DMS153 treated with DMSO at 0.1 percent for 48 hours (cell line): ENCODE data around the gene LRRC70.
"Not testable (repeated sequence)": the region's sequence is repeated elsewhere in the genome, so short reads cannot be mapped to it uniquely, and the experiment has no call there.

ENCODE experiments used
- DNase-seq: peaks from one replicate; lab custom pipeline; 2025; ENCODE audit not compliant: unreplicated experiment; lab: John Stamatoyannopoulos, UW

The LRRC70 gene

DNA sequence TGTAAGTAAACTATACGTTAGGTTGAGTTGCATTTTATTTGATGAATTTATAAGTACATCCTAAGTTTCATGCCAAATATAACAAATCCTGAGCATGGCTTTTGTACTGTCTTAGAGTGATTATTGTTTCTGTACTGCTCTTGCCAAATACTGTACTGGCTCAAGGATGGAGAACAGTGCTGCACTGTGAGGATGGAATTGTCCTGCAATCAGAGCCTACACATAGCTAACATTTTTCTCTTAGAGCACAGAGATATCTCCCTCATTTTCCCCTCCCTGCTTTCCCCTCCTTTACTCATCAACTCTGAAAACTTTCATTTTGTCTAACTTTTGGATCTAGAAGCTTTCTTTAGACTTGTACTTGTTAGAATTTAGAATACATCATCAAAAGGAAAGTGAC, 28.3 kb downstream of the LRRC70 start:
- no peak for DNase-seq

DNA sequence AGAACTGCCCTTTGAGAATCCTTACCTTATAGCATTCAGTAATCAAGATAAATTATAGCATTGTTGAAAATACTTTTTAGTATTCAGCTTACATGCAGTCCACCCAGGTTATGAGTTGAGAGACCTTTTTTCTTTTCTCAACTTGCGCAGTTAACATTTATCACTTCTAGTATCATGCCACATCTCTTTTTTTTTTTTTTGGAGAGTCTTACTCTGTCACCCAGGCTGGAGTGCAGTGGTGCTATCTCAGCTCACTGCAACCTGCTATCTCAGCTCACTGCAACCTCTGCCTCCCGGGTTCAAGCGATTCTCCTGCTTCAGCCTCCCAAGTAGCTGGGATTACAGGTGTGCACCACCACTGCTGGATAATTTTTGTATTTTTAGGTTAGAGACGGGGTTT, 29.0 kb downstream of the LRRC70 start:
- DNase-seq, result no peak

DNA sequence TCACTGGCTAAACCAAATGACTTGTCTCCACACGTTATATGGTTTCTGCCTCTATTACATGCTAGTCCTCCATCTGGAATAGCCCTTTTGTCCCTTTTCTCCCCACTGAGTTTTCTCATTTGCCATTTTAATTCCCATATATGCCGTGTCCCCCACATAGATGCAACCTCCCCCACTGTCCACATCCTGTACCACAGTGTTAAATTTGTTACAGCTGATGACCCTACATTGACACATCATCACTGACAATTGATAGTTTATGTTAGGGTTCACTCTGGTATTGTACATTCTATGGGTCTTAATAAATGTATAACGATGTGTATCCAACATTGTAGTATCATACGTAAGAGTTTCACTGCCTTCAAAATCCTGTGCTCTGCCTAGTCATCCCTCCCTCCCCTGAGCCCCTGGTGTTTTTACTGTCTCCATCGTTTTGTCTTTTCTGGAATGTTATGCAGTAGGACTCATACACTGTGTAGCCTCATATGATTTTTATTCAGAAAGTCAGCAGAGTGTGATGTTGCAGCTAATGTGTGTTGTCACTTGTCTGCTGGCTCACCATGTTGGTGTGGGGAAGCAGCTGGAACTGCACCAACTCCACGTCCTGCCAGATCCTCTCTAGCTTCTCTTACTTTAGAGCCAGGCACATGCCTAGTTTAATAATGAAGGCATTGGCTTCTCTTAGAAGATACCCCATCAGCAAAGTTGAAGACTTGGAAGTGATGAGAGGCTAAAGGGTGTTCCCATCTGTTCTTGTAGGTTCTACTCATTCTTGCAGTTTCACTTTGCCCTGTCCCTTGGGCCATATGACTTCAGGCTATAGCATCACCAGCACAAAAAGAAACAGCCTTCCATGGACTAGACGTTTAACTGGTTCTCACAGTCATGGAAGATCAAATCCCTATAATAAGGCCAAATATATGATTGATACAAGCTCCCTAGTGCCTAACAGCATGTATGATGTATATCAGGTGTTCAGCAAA, 30.2 kb downstream of the LRRC70 start:
- DNase-seq, result no peak

DNA sequence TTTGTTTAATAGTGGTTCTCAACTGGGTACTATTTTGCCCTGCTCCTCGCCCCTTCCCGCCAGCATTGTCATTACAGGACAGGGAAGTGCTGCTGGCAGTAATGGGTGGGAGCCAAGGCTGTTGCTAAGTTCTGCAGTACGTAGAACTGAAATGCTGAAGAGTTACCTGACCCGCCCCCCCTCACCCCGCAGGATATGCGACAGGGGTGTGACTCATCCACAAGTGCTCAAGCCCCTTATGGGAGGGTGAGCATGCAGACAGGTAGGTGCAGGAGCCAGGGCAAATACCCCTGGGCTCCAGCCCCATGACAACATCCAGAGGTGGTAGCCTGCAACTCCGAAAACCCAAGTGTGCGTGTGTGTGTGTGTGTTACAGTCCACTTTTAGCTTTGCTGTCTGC, 35.7 kb downstream of the LRRC70 start:
- DNase-seq, result no peak

DNA sequence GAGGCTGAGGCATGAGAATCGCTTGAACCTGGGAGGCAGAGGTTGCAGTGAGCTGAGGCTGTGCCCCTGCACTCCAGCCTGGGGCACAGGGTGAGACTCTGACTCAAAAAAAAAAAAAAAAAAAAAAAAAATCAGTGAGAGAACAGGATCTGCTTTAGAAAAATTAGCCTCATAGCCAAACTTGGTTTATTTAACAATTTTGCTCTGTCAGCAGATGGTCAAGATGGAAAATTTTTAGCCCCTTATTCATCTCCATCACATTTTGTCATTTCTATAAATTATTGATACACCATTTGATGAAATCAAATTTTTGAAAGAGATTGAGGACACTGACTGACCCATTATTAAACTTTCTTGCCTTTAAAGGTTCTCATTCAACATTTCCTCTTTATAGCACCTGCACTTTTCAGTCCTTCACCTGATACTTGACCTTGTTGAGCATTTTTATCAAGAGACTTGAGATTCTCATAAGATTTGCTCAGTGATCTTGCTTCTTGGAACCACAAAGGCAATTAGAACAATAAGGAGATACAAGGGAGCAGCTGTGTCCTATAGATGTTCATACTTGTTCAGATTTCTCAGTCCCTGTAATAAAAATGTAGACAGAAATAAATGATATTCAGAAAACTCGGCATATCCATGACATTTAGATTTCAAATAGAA, 38.1 kb downstream of the LRRC70 start:
- DNase-seq, result no peak

DNA sequence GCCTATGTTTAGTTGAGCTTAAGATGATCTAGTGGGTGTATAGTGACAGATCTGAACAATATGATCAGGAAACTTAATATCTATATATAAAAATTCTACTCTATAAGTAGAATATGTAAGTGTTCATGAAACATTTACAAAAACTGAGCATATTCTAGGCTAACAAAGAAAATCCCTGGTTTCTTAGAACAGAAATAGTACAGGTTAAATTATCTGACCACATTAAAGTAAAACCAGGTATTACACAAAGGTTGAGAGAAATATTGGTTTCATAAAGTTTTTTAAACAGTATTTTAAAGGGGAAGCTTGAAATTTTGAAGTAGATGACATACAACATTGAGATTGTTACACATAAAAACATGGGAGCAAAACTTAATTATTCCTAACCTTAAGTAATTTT, 39.3 kb downstream of the LRRC70 start:
- no peak for DNase-seq

DNA sequence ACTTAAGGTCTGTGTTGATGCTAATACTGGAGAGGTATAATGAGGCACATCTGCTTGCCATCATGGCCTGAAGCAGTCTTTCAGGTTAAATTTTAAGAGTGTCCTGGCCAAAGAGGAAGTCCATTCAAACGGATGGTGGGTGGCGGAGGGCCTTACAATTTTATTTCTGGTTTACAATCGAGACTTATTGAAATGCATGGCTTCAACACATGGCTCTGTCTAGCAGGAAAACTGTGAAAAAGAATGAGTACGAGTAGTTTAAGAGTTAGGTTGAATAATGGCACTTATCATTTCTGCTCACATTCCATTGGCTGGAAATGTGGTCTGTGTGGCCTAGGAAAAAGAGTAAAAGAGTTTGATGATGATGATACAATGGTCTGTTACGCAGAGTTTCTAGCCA, 42.1 kb downstream of the LRRC70 start:
- DNase-seq, result no peak

DNA sequence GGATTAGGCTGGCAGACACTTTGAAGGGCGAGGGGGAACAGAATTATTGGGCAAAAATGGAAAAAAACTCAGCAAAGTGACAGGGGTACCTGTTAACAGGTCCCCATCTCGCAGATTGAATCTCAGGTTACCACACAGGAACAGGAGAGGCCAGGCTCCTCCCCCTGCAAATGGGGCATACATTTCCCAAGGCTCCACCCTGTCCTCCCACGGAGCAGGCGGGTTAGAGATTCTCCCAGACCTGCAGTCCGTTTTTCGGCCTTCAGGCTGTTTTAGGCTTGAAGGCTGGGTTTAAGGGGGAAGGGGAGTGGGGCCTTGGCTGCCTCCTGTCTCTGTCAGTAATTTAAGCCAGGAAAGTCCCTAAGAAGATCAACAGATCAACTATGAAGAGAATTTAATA, 42.7 kb downstream of the LRRC70 start:
- DNase-seq, result no peak

DNA sequence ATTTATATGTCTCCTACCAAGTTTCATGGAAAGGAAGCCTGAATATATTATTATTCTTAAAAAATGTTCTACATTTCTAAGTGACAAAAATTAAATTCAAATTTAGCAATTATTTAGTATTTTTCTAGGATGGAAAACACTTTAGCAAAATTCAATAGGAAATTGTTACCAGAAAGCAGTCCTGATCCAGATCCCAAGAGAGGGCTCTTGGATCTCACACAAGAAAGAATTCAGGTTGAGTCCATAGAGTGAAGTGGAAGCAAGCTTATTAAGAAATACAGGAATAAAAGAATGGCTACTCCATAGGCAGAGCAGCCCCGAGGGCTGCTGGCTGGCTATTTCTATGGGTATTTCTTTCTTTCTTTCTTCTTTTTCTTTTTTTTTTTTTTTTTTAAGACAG, 44.7 kb downstream of the LRRC70 start:
- DNase-seq, result no peak

DNA sequence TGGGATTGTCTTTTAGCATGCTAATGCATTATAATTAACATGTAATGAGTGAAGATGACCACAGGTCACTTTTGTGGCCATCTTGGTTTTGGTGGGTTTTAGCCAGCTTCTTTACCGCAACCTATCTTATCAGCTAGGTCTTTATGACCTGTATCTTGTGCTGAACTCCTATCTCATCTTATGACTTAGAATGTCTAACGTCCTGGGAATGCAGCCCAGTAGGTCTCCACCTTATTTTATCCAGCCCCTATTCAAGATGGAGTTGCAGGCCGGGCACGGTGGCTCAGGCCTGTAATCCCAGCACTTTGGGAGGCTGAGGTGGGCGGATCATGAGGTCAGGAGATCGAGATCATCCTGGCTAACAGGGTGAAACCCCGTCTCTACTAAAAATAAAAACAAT, 45.8 kb downstream of the LRRC70 start:
- not testable (repeated sequence) for DNase-seq

DNA sequence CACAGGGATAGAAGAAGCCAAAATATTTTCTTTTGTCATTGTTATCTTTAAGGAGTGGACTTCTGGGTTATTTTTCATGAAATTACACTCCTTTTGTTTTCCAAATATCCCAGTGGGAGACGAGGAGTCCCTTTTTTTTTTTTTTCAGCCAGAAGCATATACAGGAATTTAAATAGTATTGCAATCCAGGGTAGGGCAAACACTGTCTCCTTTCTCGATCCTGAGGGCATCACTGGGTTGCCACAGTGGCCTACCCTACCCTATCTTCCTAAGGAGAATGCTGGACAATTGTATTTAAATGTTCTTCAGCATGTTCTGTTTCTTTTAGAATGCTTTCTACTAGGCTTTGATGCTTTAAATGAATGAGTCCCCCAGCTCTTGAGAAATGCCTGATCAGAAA, 47.9 kb downstream of the LRRC70 start:
- no peak for DNase-seq

DNA sequence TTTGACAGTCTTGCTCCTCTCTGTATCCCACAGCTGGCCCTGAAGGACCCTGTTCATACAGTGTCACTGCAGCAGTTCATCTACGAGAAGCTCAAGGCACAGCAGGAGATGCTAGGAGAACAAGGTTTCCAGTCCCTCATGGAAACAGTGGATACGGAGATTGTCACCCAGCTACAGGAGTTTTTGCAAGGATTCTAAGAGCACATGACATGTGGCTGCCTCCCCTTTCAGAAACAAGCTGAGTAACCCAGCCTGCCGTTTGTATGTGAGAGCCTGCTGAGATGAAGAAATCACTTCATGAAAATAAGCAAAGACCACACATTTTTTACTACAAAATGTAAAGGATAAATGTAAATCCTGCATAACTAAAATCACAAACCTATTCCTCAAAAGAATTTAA, 48.5 kb downstream of the LRRC70 start:
- DNase-seq, result no peak

DNA sequence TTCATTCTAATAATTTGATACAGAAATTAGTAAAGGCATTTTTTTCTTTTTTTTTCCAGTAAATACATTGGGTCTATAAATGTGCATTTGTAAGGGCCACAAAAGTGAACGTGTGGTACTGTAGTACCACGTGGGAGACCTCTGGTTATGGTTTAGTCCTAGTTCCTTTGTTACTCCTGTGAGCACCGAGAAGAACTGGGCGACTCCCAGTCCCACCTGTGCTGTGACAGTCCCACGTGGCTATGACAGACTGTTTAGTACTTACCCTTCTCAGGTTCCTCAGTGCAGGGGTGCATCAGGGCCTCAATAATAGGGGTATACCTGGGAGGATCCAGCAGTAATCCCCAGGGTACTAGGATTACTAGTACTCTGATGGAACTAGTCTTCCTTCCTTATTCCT, 49.3 kb downstream of the LRRC70 start:
- DNase-seq, result no peak
